T-helper 1 cell treated with Interleukin-12 subunit alpha and Interleukin-12 subunit beta and Interleukin-4 antibody, amounts not matched to agents 30 ng/mL and 1 ng/mL, for 36 hours (primary cell): ENCODE data around the gene TSC22D3. TPM values are rescaled to one million over a fixed set of nuclear protein-coding genes. Genes with fewer than 3 reads are reported as not detected.

Source experiments
- intact Hi-C: fragments of 100-400 bp; cut with micrococcal nuclease; formaldehyde crosslinking; loops from one replicate; pipeline ENCODE4 v1.15.1; 2024
- total RNA-seq: library from RNA; stranded (reverse); gene quantifications from 2 replicates; pipeline ENCODE4 v1.2.3, GENCODE V29; 2022

Gene TSC22D3
- total RNA-seq, 1 donor from 2014 or later, result 29.8 TPM

- intact Hi-C loops, result no loop called here
Observed at GRCh38 chrX:107763647-107764046, 11.9 kb downstream of the TSC22D3 start.

GRCh38 chrX:107760304-107761077 lies 15.1 kb downstream of the TSC22D3 start:
- intact Hi-C loops, result no loop called here

DNA sequence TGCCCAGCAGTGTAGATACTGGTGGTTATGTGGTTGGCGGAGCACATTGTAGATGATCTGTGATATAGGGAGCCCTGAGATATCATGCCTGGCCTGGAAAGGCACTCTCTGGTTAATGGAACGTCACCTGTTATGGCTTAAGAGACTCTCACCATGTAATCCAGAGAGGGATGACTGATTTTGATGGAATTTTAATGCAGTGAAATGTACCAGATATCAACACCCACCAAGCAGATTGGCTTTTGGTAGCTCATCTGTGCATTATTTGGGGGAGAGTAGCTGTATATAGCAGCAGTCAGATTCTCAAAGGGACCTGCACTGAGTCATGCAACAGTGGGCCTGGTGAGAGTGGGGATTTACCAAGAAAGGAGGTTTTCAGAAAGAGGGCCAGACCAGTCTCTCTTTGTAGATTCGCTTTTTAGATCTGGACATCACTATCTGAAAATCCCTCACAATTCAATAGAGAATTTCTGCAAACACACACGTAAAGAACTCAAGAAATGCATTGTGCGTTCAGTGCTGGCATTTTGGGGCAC lies 17.3 kb downstream of the TSC22D3 start:
- intact Hi-C loops, result no loop called here

- intact Hi-C loops, result no loop called here
Observed at GRCh38 chrX:107755721-107756120, 19.9 kb downstream of the TSC22D3 start.

GRCh38 chrX:107753187-107753586 lies 22.4 kb downstream of the TSC22D3 start:
- intact Hi-C loops, result no loop called here

- intact Hi-C loops, result no loop called here
Observed at GRCh38 chrX:107752714-107753113, 22.9 kb downstream of the TSC22D3 start.

DNA sequence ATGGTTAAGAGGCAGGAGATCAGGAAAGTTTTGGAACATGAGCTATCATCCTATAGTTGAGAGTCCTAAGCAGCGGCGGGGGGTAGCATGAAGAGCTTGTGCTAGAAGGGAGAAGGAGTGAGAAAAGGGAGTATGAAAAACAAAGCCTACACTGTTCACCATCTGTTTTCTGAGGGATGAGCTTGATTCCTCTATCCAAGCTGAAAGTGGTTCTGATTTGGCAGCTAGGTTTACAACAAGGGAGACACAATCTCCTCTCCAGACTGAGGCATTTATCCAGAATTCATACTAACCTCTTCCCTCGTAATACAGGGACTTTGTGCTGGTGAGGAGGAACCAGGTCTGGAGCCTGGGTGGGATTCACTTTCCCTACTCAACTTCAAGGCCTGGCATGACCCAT lies 23.5 kb downstream of the TSC22D3 start:
- intact Hi-C loops, result no loop called here

GRCh38 chrX:107750861-107751445 lies 24.6 kb downstream of the TSC22D3 start:
- intact Hi-C loops, result no loop called here

- intact Hi-C loops, result no loop called here
Observed at GRCh38 chrX:107750263-107750662, 25.3 kb downstream of the TSC22D3 start.

DNA sequence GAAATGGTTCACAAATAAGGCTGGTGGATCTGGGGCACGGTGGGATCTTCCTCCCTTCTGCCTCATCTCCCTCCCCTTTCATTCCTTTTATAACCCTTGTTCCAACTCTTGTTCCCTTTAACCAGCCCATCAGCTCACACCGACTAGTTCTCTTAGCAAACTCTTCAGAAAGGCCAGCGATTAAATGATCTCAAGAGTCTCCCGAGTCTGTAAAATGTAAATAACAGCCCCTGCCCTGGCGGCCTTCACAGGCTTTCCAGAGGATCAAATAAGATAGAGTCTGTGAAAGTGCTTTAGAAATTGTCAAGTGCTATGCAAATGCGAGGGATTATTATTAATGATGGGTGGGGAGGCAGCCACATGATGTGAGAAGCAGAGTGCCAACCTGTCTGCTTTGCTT lies 27.1 kb downstream of the TSC22D3 start:
- intact Hi-C loops, result no loop called here

DNA sequence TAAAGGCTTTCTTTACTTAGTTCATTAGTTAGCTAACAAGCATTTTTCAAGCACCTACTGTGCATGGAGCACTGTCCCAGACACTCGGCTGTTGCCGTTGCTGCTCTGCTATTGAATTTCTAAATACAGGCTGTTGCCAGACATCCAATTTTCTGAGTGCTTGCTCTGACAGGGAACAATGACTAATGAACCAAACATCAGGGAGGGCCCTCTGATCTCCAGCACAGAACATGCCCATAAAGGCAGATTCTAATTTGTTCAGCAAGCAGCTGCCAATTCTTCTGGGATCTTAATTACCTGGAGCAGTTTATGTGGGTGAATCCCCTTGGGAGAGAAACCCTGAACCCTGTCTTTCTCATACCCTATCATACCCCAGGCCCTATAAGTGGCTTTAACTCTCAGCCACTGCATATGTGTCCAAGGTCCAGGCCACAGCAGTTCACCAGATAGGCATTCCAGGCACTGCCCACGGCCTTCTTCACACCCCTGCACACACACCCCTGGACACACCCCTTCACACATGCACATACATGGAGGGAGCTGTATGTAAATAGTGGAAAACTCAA lies 27.9 kb downstream of the TSC22D3 start:
- intact Hi-C loops, result no loop called here

- intact Hi-C loops, result no loop called here
Observed at GRCh38 chrX:107744868-107745267, 30.7 kb downstream of the TSC22D3 start.

GRCh38 chrX:107743995-107744394 lies 31.6 kb downstream of the TSC22D3 start:
- intact Hi-C loops, result no loop called here

GRCh38 chrX:107742700-107743191 lies 32.8 kb downstream of the TSC22D3 start:
- intact Hi-C loops, result loop anchor here (1.0 kb wide), 5 partner anchors 25 to 349 kb away; partner anchors contain the start of genes ATG4A, NCBP2L, PRPS1 and PSMD10

GRCh38 chrX:107741404-107741790 lies 34.2 kb downstream of the TSC22D3 start:
- intact Hi-C loops, result no loop called here

DNA sequence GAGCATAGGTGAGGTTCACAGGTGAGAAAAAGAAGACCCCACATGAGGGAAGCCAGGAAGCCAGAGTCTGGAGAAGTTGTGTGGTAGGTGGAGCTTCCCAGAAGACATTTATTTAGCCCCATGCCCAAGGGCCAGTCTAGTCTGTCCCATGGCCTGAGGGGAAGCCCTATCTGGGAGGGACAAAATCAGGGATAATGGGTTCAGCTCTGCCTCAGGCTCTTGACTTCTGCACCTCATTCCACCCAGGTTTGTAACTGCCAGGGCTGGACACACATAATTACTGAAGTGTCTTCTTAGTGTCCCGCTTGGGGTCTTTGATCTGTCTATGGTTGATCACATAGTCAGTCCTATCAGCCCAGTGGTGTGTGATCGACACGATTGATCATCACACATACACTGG lies 36.0 kb downstream of the TSC22D3 start:
- intact Hi-C loops, result no loop called here

GRCh38 chrX:107738768-107739167 lies 36.8 kb downstream of the TSC22D3 start:
- intact Hi-C loops, result no loop called here

- intact Hi-C loops, result no loop called here
Observed at GRCh38 chrX:107738272-107738671, 37.3 kb downstream of the TSC22D3 start.

DNA sequence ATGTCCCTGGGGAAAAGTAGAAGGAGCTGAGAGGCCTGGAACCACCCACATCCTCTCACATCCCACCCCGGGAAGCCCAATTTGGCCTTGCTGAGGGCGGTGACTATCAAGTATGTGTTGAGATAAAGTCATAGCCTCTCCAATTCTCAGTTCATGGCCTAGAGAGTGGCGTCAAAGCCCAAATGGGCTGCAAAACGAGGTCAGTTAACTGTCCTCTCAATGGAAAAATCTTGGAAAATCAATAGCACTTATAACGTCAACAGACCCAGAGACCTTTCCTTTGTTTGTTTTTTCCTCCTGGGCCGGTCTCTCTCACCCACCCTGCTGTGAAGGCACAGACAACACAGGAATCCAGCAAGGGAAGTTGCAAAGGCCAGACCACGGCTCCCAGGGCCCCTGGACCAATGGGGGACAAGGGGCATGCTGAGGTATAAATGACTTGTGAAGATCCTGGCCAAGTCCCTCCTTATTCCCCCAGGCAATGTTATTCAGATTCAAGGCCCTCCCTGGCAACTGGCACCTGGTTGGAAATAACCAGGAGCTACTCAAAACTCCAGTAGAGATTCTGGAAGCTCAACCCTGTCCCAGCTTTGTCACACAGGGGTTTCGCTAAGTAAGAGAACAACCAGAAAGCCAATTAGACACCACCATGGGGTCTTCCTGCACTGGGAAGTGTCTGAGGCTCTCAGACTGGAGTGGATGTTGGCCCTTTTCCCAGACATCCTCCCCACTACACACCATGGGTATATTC lies 38.6 kb downstream of the TSC22D3 start:
- intact Hi-C loops, result no loop called here

DNA sequence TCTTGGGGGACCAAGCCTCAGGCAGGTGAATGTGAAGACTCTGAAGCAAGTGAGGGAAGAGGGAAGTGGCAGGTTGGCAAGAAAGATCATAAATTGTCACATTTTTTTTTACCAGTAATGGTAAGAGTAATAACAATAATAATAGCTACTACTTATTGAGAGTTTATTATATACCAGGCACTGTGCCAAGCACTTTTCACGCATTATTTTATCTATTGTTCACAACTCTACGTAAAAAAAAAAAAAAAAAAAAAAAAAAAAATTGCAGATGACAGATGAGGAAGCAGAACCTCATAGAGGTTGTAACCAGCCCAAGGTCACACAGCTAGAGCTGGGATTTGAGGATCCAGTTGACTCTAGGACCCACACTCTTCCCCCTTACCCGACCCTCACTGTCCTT lies 40.9 kb downstream of the TSC22D3 start:
- intact Hi-C loops, result no loop called here

- intact Hi-C loops, result no loop called here
Observed at GRCh38 chrX:107733686-107734085, 41.9 kb downstream of the TSC22D3 start.
